ENCODE results near the gene CPLANE2.

DNA sequence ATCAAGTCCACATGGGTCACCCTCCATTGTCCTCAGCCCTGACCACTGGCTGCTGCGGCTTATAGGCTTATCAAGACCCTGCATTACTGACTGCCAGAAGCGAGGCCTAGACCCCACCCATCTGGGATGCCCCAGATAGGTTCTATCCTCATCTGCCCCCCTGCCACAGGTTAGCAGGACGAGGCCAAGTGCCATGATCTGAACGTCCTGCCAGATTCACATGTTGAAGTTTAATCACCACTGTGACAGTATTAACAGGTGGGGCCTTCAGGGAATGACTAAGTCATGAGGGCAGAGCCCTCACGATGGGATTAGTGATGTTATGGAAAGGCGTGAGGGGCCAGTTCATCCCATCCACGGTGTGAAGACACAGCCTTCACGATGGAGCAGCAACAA lies 6.2 kb upstream of the CPLANE2 start:
- no peak for TF ChIP-seq EZH2 (IDR thresholded peaks at IDR 0.05)
- TF ChIP-seq, protein P1, sequence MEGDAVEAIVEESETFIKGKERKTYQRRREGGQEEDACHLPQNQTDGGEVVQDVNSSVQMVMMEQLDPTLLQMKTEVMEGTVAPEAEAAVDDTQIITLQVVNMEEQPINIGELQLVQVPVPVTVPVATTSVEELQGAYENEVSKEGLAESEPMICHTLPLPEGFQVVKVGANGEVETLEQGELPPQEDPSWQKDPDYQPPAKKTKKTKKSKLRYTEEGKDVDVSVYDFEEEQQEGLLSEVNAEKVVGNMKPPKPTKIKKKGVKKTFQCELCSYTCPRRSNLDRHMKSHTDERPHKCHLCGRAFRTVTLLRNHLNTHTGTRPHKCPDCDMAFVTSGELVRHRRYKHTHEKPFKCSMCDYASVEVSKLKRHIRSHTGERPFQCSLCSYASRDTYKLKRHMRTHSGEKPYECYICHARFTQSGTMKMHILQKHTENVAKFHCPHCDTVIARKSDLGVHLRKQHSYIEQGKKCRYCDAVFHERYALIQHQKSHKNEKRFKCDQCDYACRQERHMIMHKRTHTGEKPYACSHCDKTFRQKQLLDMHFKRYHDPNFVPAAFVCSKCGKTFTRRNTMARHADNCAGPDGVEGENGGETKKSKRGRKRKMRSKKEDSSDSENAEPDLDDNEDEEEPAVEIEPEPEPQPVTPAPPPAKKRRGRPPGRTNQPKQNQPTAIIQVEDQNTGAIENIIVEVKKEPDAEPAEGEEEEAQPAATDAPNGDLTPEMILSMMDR (IDR thresholded peaks at IDR 0.05) = no peak
- no peak for TF ChIP-seq EZH2phosphoT487 (IDR thresholded peaks at IDR 0.05)

Measured in neural progenitor cell (in vitro differentiated cells).